Activated naive CD8-positive, alpha-beta T cell treated with anti-CD3 and anti-CD28 coated beads for 36 hours (primary cell): ENCODE data around the gene FBXO46. TPM values are rescaled to one million over a fixed set of nuclear protein-coding genes. Genes with fewer than 3 reads are reported as not detected.
"Not testable (repeated sequence)": the region's sequence is repeated elsewhere in the genome, so short reads cannot be mapped to it uniquely, and the experiment has no call there.

Experiments used
- DNase-seq: peaks from one replicate; pipeline ENCODE4 v3.0.0; 2021
- H3K27ac Mint-ChIP-seq: one replicate; pipeline ENCODE4 v1.8.0; 2022; ENCODE audit warnings: mild to moderate bottlenecking, moderate library complexity, mixed read lengths
- H3K27me3 Mint-ChIP-seq: one replicate; pipeline ENCODE4 v1.8.0; 2022; ENCODE audit warnings: mild to moderate bottlenecking, mixed read lengths
- H3K36me3 Mint-ChIP-seq: one replicate; pipeline ENCODE4 v1.8.0; 2021; ENCODE audit warnings: mild to moderate bottlenecking, mixed read lengths
- H3K4me1 Mint-ChIP-seq: one replicate; pipeline ENCODE4 v1.8.0; 2021; ENCODE audit warnings: mixed read lengths
- H3K4me3 Mint-ChIP-seq: one replicate; pipeline ENCODE4 v1.8.0; 2022; ENCODE audit warnings: mild to moderate bottlenecking, moderate library complexity, mixed read lengths
- H3K9me3 Mint-ChIP-seq: one replicate; pipeline ENCODE4 v1.8.0; 2022; ENCODE audit warnings: mixed read lengths
- total RNA-seq, 2 experiments: library from RNA; stranded (reverse); gene quantifications; one replicate each; pipeline ENCODE4 v1.2.3, GENCODE V29; 2021

FBXO46 gene
- total RNA-seq, 2 experiments from 2014 or later = 25.5 to 29.6 TPM

- H3K27ac Mint-ChIP-seq = peak within 1 kb of the TSS; percentile 96
- peaks cover 18% of the 10 kb centered on the region for H3K4me1 Mint-ChIP-seq
- no peaks in the 10 kb centered on the region for H3K9me3 Mint-ChIP-seq
- peak; percentile 92 for DNase-seq
- no peaks in the 10 kb centered on the region for H3K27me3 Mint-ChIP-seq
- H3K4me3 Mint-ChIP-seq = peak within 1 kb of the TSS; percentile 98
- peaks cover 47% of the 10 kb centered on the region for H3K36me3 Mint-ChIP-seq
These were observed 39.0 kb downstream of the FBXO46 start, which contains the start of gene SNRPD2 for GRCh38 chr19:45691516-45692186. Gene SNRPD2 (minus strand): TSS chr19:45691953. CDS start chr19:45691888, 65 bp downstream.

GRCh38 chr19:45687599-45687998, 43.1 kb downstream of the FBXO46 start:
- Mint-ChIP-seq H3K9me3 (no peaks in the 10 kb centered on the region), H3K4me1 (peaks cover 10% of the 10 kb centered on the region), H3K4me3 (no peak overlapping the region), H3K27me3 (no peaks in the 10 kb centered on the region), H3K27ac (no peak overlapping the region), H3K36me3 (peaks cover 34% of the 10 kb centered on the region)
- no peak for DNase-seq

- peaks cover 24% of the 10 kb centered on the region for H3K36me3 Mint-ChIP-seq
- not testable (repeated sequence) for H3K4me3 Mint-ChIP-seq, DNase-seq, H3K9me3 Mint-ChIP-seq, H3K27me3 Mint-ChIP-seq, H3K27ac Mint-ChIP-seq
- peaks cover 13% of the 10 kb centered on the region for H3K4me1 Mint-ChIP-seq
These were observed 45.7 kb downstream of the FBXO46 start for GRCh38 chr19:45685045-45685444.

- Mint-ChIP-seq H3K27me3 (no peaks in the 10 kb centered on the region), H3K4me1 (peaks cover 11% of the 10 kb centered on the region), H3K9me3 (no peaks in the 10 kb centered on the region)
These were observed 47.8 kb downstream of the FBXO46 start for GRCh38 chr19:45682908-45683307.

GRCh38 chr19:45682117-45682516, 48.6 kb downstream of the FBXO46 start:
- Mint-ChIP-seq H3K9me3 (no peaks in the 10 kb centered on the region), H3K4me1 (peaks cover 16% of the 10 kb centered on the region), H3K27ac (no peak overlapping the region), H3K4me3 (no peak overlapping the region), H3K27me3 (no peaks in the 10 kb centered on the region), H3K36me3 (peaks cover 14% of the 10 kb centered on the region)
- no peak for DNase-seq

More at GRCh38 chr19:45682908-45683307, 47.8 kb downstream of the FBXO46 start:
- DNase-seq = no peak
- Mint-ChIP-seq H3K4me3 (no peak overlapping the region), H3K36me3 (peaks cover 17% of the 10 kb centered on the region), H3K27ac (no peak overlapping the region)

- Mint-ChIP-seq H3K27ac (no peak overlapping the region), H3K9me3 (no peaks in the 10 kb centered on the region), H3K36me3 (peaks cover 11% of the 10 kb centered on the region), H3K4me1 (peaks cover 16% of the 10 kb centered on the region), H3K4me3 (peak overlapping the region; percentile 64), H3K27me3 (no peaks in the 10 kb centered on the region)
- peak; percentile 87 for DNase-seq
These were observed 49.2 kb downstream of the FBXO46 start for GRCh38 chr19:45681391-45682015.

GRCh38 chr19:45677351-45678230, 53.1 kb downstream of the FBXO46 start:
- Mint-ChIP-seq H3K4me3 (peak overlapping the region; percentile 75), H3K9me3 (no peaks in the 10 kb centered on the region), H3K36me3 (no peaks in the 10 kb centered on the region), H3K27me3 (no peaks in the 10 kb centered on the region), H3K4me1 (peaks cover 16% of the 10 kb centered on the region), H3K27ac (peak overlapping the region; percentile 23)
- peak; percentile 84 for DNase-seq

- Mint-ChIP-seq H3K36me3 (no peaks in the 10 kb centered on the region), H3K9me3 (no peaks in the 10 kb centered on the region), H3K4me1 (peaks cover 13% of the 10 kb centered on the region), H3K27ac (no peak overlapping the region), H3K4me3 (peak overlapping the region; percentile 73), H3K27me3 (no peaks in the 10 kb centered on the region)
- DNase-seq = peak; percentile 59
These were observed 53.8 kb downstream of the FBXO46 start for GRCh38 chr19:45676851-45677263.

GRCh38 chr19:45674946-45675345, 55.8 kb downstream of the FBXO46 start:
- peaks cover 11% of the 10 kb centered on the region for H3K4me1 Mint-ChIP-seq
- H3K9me3 Mint-ChIP-seq = peaks cover 1% of the 10 kb centered on the region
- H3K4me3 Mint-ChIP-seq = no peak overlapping the region
- DNase-seq = no peak
- no peaks in the 10 kb centered on the region for H3K36me3 Mint-ChIP-seq
- peaks cover 15% of the 10 kb centered on the region for H3K27me3 Mint-ChIP-seq
- no peak overlapping the region for H3K27ac Mint-ChIP-seq

- DNase-seq = peak; percentile 75
- Mint-ChIP-seq H3K27me3 (peaks cover 23% of the 10 kb centered on the region), H3K36me3 (no peaks in the 10 kb centered on the region), H3K4me3 (peak overlapping the region; percentile 53), H3K27ac (no peak overlapping the region), H3K4me1 (peaks cover 24% of the 10 kb centered on the region), H3K9me3 (peaks cover 1% of the 10 kb centered on the region)
These were observed 59.8 kb downstream of the FBXO46 start for GRCh38 chr19:45670670-45671453.

- H3K36me3 Mint-ChIP-seq = no peaks in the 10 kb centered on the region
- H3K4me3 Mint-ChIP-seq = peak overlapping the region; percentile 77
- H3K4me1 Mint-ChIP-seq = peaks cover 24% of the 10 kb centered on the region
- peaks cover 23% of the 10 kb centered on the region for H3K27me3 Mint-ChIP-seq
- DNase-seq = peak; percentile 36
- H3K27ac Mint-ChIP-seq = peak overlapping the region; percentile 8
- peaks cover 1% of the 10 kb centered on the region for H3K9me3 Mint-ChIP-seq
These were observed 62.3 kb downstream of the FBXO46 start for GRCh38 chr19:45668342-45668871.

- Mint-ChIP-seq H3K27me3 (peaks cover 23% of the 10 kb centered on the region), H3K36me3 (no peaks in the 10 kb centered on the region), H3K4me1 (peaks cover 24% of the 10 kb centered on the region), H3K9me3 (peaks cover 1% of the 10 kb centered on the region), H3K4me3 (peak within 1 kb of the TSS; percentile 77), H3K27ac (peak within 1 kb of the TSS; percentile 14)
- DNase-seq = peak; percentile 68
These were observed 62.9 kb downstream of the FBXO46 start, which contains the start of gene GIPR for GRCh38 chr19:45667620-45668341. Gene GIPR (plus strand): TSS chr19:45668221. CDS start chr19:45669521, 1,300 bp downstream.

- Mint-ChIP-seq H3K4me3 (no peak overlapping the region), H3K27ac (no peak overlapping the region), H3K27me3 (peaks cover 11% of the 10 kb centered on the region), H3K9me3 (no peaks in the 10 kb centered on the region), H3K4me1 (peaks cover 19% of the 10 kb centered on the region), H3K36me3 (no peaks in the 10 kb centered on the region)
- no peak for DNase-seq
These were observed 66.1 kb downstream of the FBXO46 start for GRCh38 chr19:45664575-45664974.
